Body of pancreas (tissue), 4 donors: ENCODE results near the gene TEDC2. TPM values are rescaled to one million over a fixed set of nuclear protein-coding genes. Genes with fewer than 3 reads are reported as not detected.

Experiments
- ATAC-seq: fragments of 150-250 bp; one replicate; pipeline ENCODE4 v1.9.1; 2016
- DNase-seq, 4 donors: peaks; one replicate each; pipeline ENCODE4 v3.0.0-alpha.2; 2019
- H3K27ac ChIP-seq, 4 donors: fragments of 200-600 bp; sonication (generic); 1 replicate in 3 of 4; 2 replicates in 1 of 4; pipeline versions ENCODE4 v1.5.1 to v1.6.1; 2016 to 2019; ENCODE audit warnings: mild to moderate bottlenecking in 1 of 4, mixed read lengths in 1 of 4, moderate library complexity in 1 of 4
- H3K27me3 ChIP-seq, 2 donors: fragments of 200-600 bp; sonication (generic); one replicate each; pipeline ENCODE4 v1.6.0; 2016; ENCODE audit warnings: mild to moderate bottlenecking in 1 of 2
- H3K36me3 ChIP-seq, 2 donors: fragments of 200-600 bp; sonication (generic); replicated peaks in 1 of 2; 2 replicates each; pipeline ENCODE4 v1.5.1; 2016; ENCODE audit warnings: low read depth in 2 of 2; ENCODE audit not compliant: insufficient read depth in 1 of 2
- H3K4me1 ChIP-seq: fragments of 200-600 bp; sonication (generic); one replicate; pipeline ENCODE4 v1.6.0; 2016
- H3K4me3 ChIP-seq, 2 donors: fragments of 200-600 bp; sonication (generic); 1 replicate in 1 of 2; 2 replicates in 1 of 2; pipeline ENCODE4 v1.5.1; 2016 to 2019
- H3K9me3 ChIP-seq, 3 donors: fragments of 200-600 bp; sonication (generic); 1 replicate in 2 of 3; 2 replicates in 1 of 3; pipeline ENCODE4 v1.5.1; 2016
- POLR2A ChIP-seq, 3 donors: fragments of 450-650 bp; IDR thresholded peaks; one replicate each; pipeline ENCODE4 v1.6.1; 2016; ENCODE audit warnings: antibody characterized with exemption in 3 of 3, mild to moderate bottlenecking in 2 of 3
- WGBS, 2 donors: methylation state at CpG; one replicate each; pipeline ENCODE4 v1.1.5; 2017; 5-methylcytosine and 5-hydroxymethylcytosine counted together
- intact Hi-C: fragments of 100-400 bp; cut with DNase I; formaldehyde crosslinking; loops from one replicate; pipeline ENCODE4 v1.15.1; 2023
- microRNA-seq, 2 donors: library from miRNA; unstranded; fragments of <30 nt; microRNA quantifications; one replicate each; pipeline ENCODE4, GENCODE V29; 2016; ENCODE audit warnings: borderline number of aligned reads in 2 of 2, borderline replicate concordance in 2 of 2
- small RNA-seq: library from RNA; depleted of rRNA; stranded (forward); fragments of <200 nt; gene quantifications from one replicate; pipeline ENCODE3, GENCODE V24; 2016
- total RNA-seq, 2 donors: library from RNA; depleted of rRNA; stranded (reverse); fragments of >200 nt; gene quantifications; one replicate each; pipeline ENCODE4 v1.1.0, GENCODE V29; 2016
- TF ChIP-seq, protein P1 (sequence below), 7 experiments: fragments of 450-650 bp in 4 of 7; fragments of 200-600 bp in 3 of 7; sonication (generic) in 3 of 7; IDR thresholded peaks; one replicate each; pipeline ENCODE4 v1.5.1; 2016 to 2019; ENCODE audit warnings: antibody characterized with exemption in 7 of 7

TEDC2 gene
- total RNA-seq, 2 donors from 2014 or later, result not detected

DNA sequence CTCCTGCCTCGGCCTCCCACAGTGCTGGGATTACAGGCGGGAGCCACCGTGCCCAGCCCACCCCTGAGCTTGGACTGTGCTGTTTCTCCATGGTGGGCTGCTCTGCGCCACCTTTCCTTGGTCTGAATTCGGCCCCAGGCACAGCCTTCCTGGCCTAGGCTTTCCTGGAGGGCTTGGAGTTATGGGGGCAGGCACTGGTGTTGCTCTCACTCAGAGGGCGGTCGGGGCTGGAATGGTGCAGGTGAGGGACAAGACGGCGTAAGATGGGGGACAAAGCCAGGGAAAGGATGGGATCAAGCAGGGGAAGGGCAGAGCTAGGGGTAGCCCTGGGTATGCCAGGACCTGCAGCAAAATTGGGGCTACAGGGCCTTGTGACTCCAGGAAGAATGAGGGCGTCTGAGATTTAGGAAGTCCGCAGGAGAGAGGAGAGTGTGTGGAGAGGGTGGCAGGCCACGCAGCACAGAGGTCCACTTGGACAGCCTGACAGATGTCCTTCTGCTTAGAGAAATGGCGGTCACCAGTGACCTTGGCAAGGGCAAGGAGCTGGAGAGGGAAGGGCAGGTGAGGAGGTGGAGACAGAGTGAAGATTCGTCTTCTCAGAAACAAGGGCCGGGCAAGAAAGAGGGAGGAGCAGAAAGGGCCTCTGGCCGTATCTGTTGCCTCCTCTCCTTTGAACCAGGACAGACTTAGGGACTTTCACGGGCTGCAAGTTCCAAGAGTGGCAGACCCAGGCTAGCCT is 52.3 kb downstream of the TEDC2 start:
- Histone ChIP-seq H3K27ac (peak overlapping the region; percentile 96 to 99 (median 98)), H3K36me3 (no peaks in the 10 kb centered on the region), H3K4me3 (no peak overlapping the region), H3K9me3 (no peaks in the 10 kb centered on the region), H3K4me1 (peaks cover 39% of the 10 kb centered on the region), H3K27me3 (no peaks in the 10 kb centered on the region)
- intact Hi-C loops, result no loop called here
- DNase-seq (peak in 2 of 4 donors; percentile 12 to 16), ATAC-seq (no peak)
- TF ChIP-seq, protein P1, sequence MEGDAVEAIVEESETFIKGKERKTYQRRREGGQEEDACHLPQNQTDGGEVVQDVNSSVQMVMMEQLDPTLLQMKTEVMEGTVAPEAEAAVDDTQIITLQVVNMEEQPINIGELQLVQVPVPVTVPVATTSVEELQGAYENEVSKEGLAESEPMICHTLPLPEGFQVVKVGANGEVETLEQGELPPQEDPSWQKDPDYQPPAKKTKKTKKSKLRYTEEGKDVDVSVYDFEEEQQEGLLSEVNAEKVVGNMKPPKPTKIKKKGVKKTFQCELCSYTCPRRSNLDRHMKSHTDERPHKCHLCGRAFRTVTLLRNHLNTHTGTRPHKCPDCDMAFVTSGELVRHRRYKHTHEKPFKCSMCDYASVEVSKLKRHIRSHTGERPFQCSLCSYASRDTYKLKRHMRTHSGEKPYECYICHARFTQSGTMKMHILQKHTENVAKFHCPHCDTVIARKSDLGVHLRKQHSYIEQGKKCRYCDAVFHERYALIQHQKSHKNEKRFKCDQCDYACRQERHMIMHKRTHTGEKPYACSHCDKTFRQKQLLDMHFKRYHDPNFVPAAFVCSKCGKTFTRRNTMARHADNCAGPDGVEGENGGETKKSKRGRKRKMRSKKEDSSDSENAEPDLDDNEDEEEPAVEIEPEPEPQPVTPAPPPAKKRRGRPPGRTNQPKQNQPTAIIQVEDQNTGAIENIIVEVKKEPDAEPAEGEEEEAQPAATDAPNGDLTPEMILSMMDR (IDR thresholded peaks at IDR 0.05), result no peak
- no peak for TF ChIP-seq POLR2A (IDR thresholded peaks at IDR 0.05)
- 79 to 87% methylated on average over 17 of the region's 17 CpGs for WGBS, 2 donors

DNA sequence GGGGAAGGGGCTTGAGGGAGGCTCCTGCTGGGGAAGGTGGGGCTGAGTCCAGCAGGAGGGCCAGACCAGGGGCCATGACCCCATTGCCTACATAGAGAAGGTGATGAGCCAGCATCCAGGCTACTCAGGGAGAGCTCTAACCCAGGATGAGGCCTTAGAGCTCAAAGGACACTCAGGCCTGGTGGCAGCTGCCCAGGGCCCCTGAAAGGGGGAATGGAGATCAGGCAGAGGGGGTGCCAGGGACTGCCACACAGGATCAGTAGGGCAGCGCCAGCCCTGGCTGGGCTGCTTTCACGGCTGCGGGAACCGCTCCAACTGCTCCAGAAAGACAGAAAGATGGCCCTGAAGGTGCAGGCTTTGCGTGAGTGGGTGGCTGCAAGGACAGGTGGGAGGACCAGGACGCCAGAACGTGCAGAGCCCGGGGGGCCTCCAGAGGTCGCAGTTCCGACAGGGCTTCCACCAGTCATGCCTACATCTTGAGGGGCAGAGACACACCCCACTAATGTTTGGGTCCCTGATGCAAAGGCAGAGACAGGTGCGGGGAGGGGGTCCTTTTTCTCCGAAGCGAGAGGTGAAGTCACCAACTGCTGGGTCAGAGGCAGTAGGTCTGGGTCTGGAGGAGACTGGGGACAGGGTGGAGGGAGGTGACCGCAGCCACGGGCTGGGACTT is 53.0 kb downstream of the TEDC2 start:
- Histone ChIP-seq H3K4me3 (no peak overlapping the region), H3K27ac (peak overlapping the region; percentile 96 to 99 (median 98)), H3K4me1 (peaks cover 46% of the 10 kb centered on the region), H3K9me3 (no peaks in the 10 kb centered on the region), H3K36me3 (no peaks in the 10 kb centered on the region), H3K27me3 (no peaks in the 10 kb centered on the region)
- ATAC-seq, result peak; percentile 12
- intact Hi-C loops, result no loop called here
- WGBS, 2 donors, result 13 to 18% methylated on average over 13 to 15 of the region's 15 CpGs
- peak; percentile 49 to 63 (median 54) for DNase-seq
- TF ChIP-seq, protein P1 (IDR thresholded peaks at IDR 0.05), result peak in 2 of 7 experiments; percentile 8
- no peak for TF ChIP-seq POLR2A (IDR thresholded peaks at IDR 0.05)

DNA sequence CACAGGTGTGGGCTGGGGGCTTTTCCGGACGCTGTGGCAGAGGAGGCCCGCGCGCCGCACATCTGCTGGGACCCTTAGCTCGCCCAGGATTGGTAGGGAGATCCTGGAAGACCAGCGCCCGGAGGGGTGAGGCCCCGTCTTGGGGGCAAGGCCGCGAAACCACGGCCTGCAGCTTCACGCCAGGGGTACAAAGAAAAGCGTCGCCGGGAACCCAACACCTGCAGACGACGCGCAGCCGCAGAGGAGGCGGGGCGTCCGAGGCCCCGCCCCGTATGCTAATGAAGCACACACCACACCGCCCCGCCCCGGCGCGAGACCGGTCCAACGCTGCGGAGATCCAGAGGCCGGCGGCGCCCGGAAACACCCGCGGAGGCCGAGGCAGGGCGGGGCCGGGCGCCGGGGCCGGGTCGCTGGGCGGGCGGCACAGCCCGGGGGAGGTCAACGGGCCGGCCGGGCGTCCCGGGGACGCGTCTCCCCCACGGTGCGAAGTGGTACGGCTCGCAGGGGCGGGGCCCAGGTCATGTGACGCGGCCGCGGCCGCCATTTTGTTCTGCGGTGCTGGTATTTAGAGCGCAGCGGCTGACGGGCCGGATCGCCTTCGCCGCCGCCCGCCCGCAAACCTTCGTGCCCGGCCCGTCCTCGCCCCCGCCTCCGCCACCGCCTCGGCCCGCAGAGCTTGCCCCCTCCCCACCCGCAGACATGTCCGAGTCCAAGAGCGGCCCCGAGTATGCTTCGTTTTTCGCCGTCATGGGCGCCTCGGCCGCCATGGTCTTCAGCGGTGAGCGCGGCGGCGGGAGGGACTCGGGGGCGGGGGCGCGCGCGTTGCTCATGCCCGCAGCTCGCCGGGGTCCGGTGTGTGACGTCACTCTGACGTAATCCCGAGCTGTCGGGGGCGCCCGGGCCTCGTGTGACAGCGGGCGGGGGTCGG is 53.8 kb downstream of the TEDC2 start, which contains the start of gene ATP6V0C:
TSS of gene ATP6V0C (plus strand) at position 548 of the 928 bp plus-strand sequence. CDS start at position 700, 152 bp downstream.
- intact Hi-C loops, result no loop called here
- WGBS, 2 donors, result 0 to 1% methylated on average over 8 to 98 of the region's 122 CpGs
- ATAC-seq (peak; percentile 91), DNase-seq (peak; percentile 96 to 99 (median 98))
- Histone ChIP-seq H3K4me1 (peaks cover 54% of the 10 kb centered on the region), H3K4me3 (peak within 1 kb of the TSS; percentile 72), H3K36me3 (no peaks in the 10 kb centered on the region), H3K9me3 (no peaks in the 10 kb centered on the region), H3K27ac (peak within 1 kb of the TSS; percentile 96 to 99 (median 98)), H3K27me3 (no peaks in the 10 kb centered on the region)
- peak; percentile 89 to 93 (median 93) for TF ChIP-seq POLR2A (IDR thresholded peaks at IDR 0.05)
- TF ChIP-seq, protein P1 (IDR thresholded peaks at IDR 0.05), result peak in 1 of 7 experiments; percentile 6

Small RNA genes lying within 50 kb of the gene (microRNA-seq; reads per million reads assigned to microRNA genes)
- gene MIR6767, result 0 reads per million in 2 donors
- 0 reads per million in 2 donors for gene MIR6768

Small RNA genes lying within 50 kb of the gene (small RNA-seq; reads per million reads assigned to genes)
- gene MIR6768, result not detected

Other genes with a start within 250 kb of the TEDC2 start
- gene BRICD5, start 249.2 kb upstream of the TEDC2 start, total RNA-seq, result 1 to 10 TPM; 1.8 to 3.3 TPM
- gene PGP, start 245.3 kb upstream of the TEDC2 start, total RNA-seq, result 10 to 100 TPM in 1 of 2 donors, 1 to 10 TPM in 1; 7.8 to 15.8 TPM
- 10 to 100 TPM; 22.3 to 48.1 TPM for gene E4F1, start 236.5 kb upstream of the TEDC2 start, total RNA-seq
- 1 to 10 TPM in 1 of 2 donors, not detected in 1; 1.3 TPM for gene DNASE1L2, start 223.7 kb upstream of the TEDC2 start, total RNA-seq
- gene ECI1, start 208.5 kb upstream of the TEDC2 start, total RNA-seq, result 100 to 1,000 TPM in 1 of 2 donors, 10 to 100 TPM in 1; 58.9 to 102 TPM
- gene RNPS1, start 192.0 kb upstream of the TEDC2 start, total RNA-seq, result 10 to 100 TPM; 48.5 to 61.6 TPM
- 10 to 100 TPM; 13.8 to 21.0 TPM for gene ABCA3, start 119.4 kb upstream of the TEDC2 start, total RNA-seq
- 1 to 10 TPM in 1 of 2 donors, under 1 TPM in 1; 0.99 to 2.3 TPM for gene CCNF, start 30.7 kb upstream of the TEDC2 start, total RNA-seq
- gene NTN3, start 11.2 kb downstream of the TEDC2 start, total RNA-seq, result not detected
- 10 to 100 TPM; 18.7 to 30.0 TPM for gene TBC1D24, start 15.0 kb downstream of the TEDC2 start, total RNA-seq
- gene ATP6V0C, start 53.8 kb downstream of the TEDC2 start, total RNA-seq, result 10 to 100 TPM; 33.5 to 38.9 TPM
- 10 to 100 TPM; 13.7 to 33.6 TPM for gene AMDHD2, start 60.3 kb downstream of the TEDC2 start, total RNA-seq
- 1 to 10 TPM in 1 of 2 donors, under 1 TPM in 1; 0.52 to 1.3 TPM for gene CEMP1, start 71.3 kb downstream of the TEDC2 start, total RNA-seq
- gene PDPK1, start 77.9 kb downstream of the TEDC2 start, total RNA-seq, result 10 to 100 TPM; 20.5 to 28.0 TPM
- 1 to 10 TPM; 6.2 to 7.3 TPM for gene KCTD5, start 222.4 kb downstream of the TEDC2 start, total RNA-seq